K562 (cell line): ENCODE measurements around the gene SLC7A4. TPM values are rescaled to one million over a fixed set of nuclear protein-coding genes. Genes with fewer than 3 reads are reported as not detected.

Source experiments
- ADNP ChIP-seq: fragments of 200-800 bp; sonication (Bioruptor generic); IDR thresholded peaks from 2 replicates; pipeline ENCODE4 v1.6.1; 2016; ENCODE audit warnings: missing genetic modification characterization, missing compliant biosample characterization
- CBFA2T2 ChIP-seq: fragments of 450-650 bp; conservative IDR thresholded peaks from 2 replicates; pipeline ENCODE4 v1.6.1; 2017; ENCODE audit warnings: mild to moderate bottlenecking
- CREBBP ChIP-seq: IDR thresholded peaks from one replicate; pipeline ENCODE4 v1.6.1; 2012; ENCODE audit warnings: low read depth, mild to moderate bottlenecking, control low read depth, inconsistent platforms, low read length
- E2F5 ChIP-seq: sonication (generic); formaldehyde crosslinking; IDR thresholded peaks from 2 replicates; pipeline ENCODE4 v1.8.0; 2022; ENCODE audit warnings: mild to moderate bottlenecking, missing genetic modification reagents
- E2F6 ChIP-seq, 2 experiments: IDR thresholded peaks; 2 replicates each; pipeline ENCODE4 v1.6.1; 2011; ENCODE audit warnings: borderline replicate concordance in 1 of 2, control low read depth in 1 of 2, low read depth in 1 of 2, low read length in 1 of 2, mild to moderate bottlenecking in 1 of 2, mixed read lengths in 1 of 2, moderate library complexity in 1 of 2; ENCODE audit not compliant: insufficient read depth in 1 of 2, insufficient read length in 1 of 2, poor library complexity in 1 of 2, severe bottlenecking in 1 of 2; ENCODE audit errors: extremely low read depth in 1 of 2
- EP400 ChIP-seq: fragments of 450-650 bp; IDR thresholded peaks from 2 replicates; pipeline ENCODE4 v1.6.1; 2017; ENCODE audit warnings: antibody characterized with exemption, mild to moderate bottlenecking, moderate library complexity
- FOXJ2 ChIP-seq: fragments of 200-800 bp; sonication (Bioruptor generic); IDR thresholded peaks from 2 replicates; pipeline ENCODE4 v1.6.1; 2016; ENCODE audit warnings: missing genetic modification characterization, missing compliant biosample characterization
- GABPB2 ChIP-seq: fragments of 250-450 bp; sonication (Bioruptor Pico); conservative IDR thresholded peaks from 2 replicates; pipeline ENCODE4 v1.5.1; 2021; ENCODE audit warnings: mild to moderate bottlenecking
- PPARD ChIP-seq: fragments of 250-450 bp; sonication (Bioruptor Pico); IDR thresholded peaks from 2 replicates; pipeline ENCODE4 v1.8.0; 2022; ENCODE audit warnings: inconsistent platforms, mild to moderate bottlenecking, moderate library complexity
- TEAD1 ChIP-seq, 2 experiments: fragments of 450-650 bp in 1 of 2; sonication (generic) in 1 of 2; formaldehyde crosslinking; IDR thresholded peaks; 2 replicates each; pipeline versions ENCODE4 v1.4.0 to v1.8.0; 2020 to 2022; ENCODE audit warnings: mild to moderate bottlenecking in 2 of 2, missing genetic modification reagents in 1 of 2
- ZKSCAN8 ChIP-seq: fragments of 200-800 bp; sonication (Bioruptor generic); IDR thresholded peaks from 2 replicates; pipeline ENCODE4 v1.6.1; 2016; ENCODE audit warnings: missing genetic modification characterization, missing compliant biosample characterization
- ZNF347 ChIP-seq: fragments of 450-650 bp; formaldehyde crosslinking; IDR thresholded peaks from 2 replicates; pipeline ENCODE4 v1.4.0; 2020; ENCODE audit warnings: low read depth, mild to moderate bottlenecking, moderate library complexity
- ZNF551 ChIP-seq: fragments of 250-450 bp; sonication (Bioruptor Pico); IDR thresholded peaks from 2 replicates; pipeline ENCODE4 v1.5.0; 2021; ENCODE audit warnings: mild to moderate bottlenecking, moderate library complexity
- ZNF586 ChIP-seq: fragments of 450-650 bp; formaldehyde crosslinking; conservative IDR thresholded peaks from 2 replicates; pipeline ENCODE4 v1.4.0; 2020; ENCODE audit warnings: mild to moderate bottlenecking, moderate library complexity
- ZSCAN32 ChIP-seq: fragments of 450-650 bp; formaldehyde crosslinking; IDR thresholded peaks from 2 replicates; pipeline ENCODE4 v1.4.0; 2020; ENCODE audit warnings: mild to moderate bottlenecking, moderate library complexity
- polyA plus RNA-seq, 8 experiments: library from polyadenylated mRNA; depleted of rRNA in 4 of 8; stranded (reverse) in 5 of 8; unstranded in 3 of 8; fragments of >200 nt; fragmentation: Nextera tagmentation in 2 of 8; fragmentation: Illumina TruSeq in 1 of 8; extraction: Ambion mirVana in 2 of 8; extraction: Trizol in 1 of 8; gene quantifications; 2 replicates each; pipeline versions ENCODE4 v1.2.1 to v1.2.3, GENCODE V29; 2011 to 2014; ENCODE audit warnings: inconsistent platforms in 1 of 8, missing spikeins in 1 of 8
- total RNA-seq, 7 experiments: library from RNA; depleted of rRNA in 6 of 7; stranded (reverse); fragments of >200 nt in 6 of 7; fragmentation: Illumina TruSeq in 2 of 7; extraction: Trizol in 2 of 7; gene quantifications; 2 replicates each; pipeline versions ENCODE4 v1.2.1 to v1.2.3, GENCODE V29; 2011 to 2021; ENCODE audit warnings: low replicate concordance in 1 of 7
- TF ChIP-seq, protein P1 (sequence below), 2 experiments: fragments of 450-650 bp; IDR thresholded peaks; 2 replicates each; pipeline ENCODE4 v1.6.1; 2016; ENCODE audit warnings: mild to moderate bottlenecking in 2 of 2, borderline replicate concordance in 1 of 2, low read depth in 1 of 2, moderate library complexity in 1 of 2

Gene SLC7A4
- total and polyA plus RNA-seq, 9 of the 15 experiments (the other 6 are each of a cell fraction or from before 2014, with no cell fraction given): not detected

DNA sequence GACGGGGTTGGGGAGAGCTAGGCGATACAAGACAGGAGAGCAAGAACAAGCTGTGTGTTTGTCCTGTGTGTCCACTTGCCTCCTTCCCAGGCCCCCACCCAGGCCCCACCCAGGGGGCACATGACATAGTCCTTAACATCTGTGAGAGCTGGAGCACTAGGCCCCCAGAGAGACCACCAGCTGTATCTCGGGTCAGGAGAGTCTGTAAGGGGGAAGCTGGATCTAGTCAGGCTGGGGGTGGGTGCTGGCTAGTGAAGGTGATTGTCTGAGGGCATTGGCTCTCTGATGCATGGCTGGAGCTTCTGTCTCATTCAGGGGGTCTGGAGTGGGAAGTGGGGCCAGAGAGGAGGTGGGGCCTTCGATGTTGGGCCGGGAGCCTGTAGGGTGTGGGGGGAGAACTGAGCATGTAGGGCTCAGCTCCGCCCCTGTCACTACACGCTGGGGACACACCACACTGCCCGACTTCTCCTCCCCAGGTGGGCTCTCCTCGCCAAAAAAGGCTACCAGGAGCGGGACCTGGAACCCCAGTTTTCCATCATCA is 16.8 kb downstream of the SLC7A4 start (continued):
- TF ChIP-seq ZNF347 (CRISPR knock-in tag) (no peak), ZNF586 (CRISPR knock-in tag) (0 out of 2 replicates have a peak, but pooled peaks have one; percentile 40), E2F6 (IDR thresholded peaks at IDR 0.05; ENCODE audit: borderline replicate concordance in 1 of 2, extremely low read depth in 1 of 2, insufficient read depth in 1 of 2, insufficient read length in 1 of 2, low read depth in 1 of 2, low read length in 1 of 2, poor library complexity in 1 of 2, severe bottlenecking in 1 of 2) (peak in 1 of 2 experiments; percentile 29), ZKSCAN8 (CRISPR knock-in tag) (no peak), CREBBP (no peak), ADNP (tag) (no peak), PPARD (no peak), FOXJ2 (no peak), CBFA2T2 (no peak), ZSCAN32 (CRISPR knock-in tag) (no peak), GABPB2 (CRISPR knock-in tag) (no peak), ZNF551 (no peak), TEAD1 (CRISPR knock-in tag; IDR thresholded peaks at IDR 0.05) (0 out of 4 replicates have a peak, but pooled peaks of 1 of the 2 experiments have one; percentile 19), EP400 (no peak), E2F5 (CRISPR knock-in tag) (no peak)
- TF ChIP-seq, protein P1, sequence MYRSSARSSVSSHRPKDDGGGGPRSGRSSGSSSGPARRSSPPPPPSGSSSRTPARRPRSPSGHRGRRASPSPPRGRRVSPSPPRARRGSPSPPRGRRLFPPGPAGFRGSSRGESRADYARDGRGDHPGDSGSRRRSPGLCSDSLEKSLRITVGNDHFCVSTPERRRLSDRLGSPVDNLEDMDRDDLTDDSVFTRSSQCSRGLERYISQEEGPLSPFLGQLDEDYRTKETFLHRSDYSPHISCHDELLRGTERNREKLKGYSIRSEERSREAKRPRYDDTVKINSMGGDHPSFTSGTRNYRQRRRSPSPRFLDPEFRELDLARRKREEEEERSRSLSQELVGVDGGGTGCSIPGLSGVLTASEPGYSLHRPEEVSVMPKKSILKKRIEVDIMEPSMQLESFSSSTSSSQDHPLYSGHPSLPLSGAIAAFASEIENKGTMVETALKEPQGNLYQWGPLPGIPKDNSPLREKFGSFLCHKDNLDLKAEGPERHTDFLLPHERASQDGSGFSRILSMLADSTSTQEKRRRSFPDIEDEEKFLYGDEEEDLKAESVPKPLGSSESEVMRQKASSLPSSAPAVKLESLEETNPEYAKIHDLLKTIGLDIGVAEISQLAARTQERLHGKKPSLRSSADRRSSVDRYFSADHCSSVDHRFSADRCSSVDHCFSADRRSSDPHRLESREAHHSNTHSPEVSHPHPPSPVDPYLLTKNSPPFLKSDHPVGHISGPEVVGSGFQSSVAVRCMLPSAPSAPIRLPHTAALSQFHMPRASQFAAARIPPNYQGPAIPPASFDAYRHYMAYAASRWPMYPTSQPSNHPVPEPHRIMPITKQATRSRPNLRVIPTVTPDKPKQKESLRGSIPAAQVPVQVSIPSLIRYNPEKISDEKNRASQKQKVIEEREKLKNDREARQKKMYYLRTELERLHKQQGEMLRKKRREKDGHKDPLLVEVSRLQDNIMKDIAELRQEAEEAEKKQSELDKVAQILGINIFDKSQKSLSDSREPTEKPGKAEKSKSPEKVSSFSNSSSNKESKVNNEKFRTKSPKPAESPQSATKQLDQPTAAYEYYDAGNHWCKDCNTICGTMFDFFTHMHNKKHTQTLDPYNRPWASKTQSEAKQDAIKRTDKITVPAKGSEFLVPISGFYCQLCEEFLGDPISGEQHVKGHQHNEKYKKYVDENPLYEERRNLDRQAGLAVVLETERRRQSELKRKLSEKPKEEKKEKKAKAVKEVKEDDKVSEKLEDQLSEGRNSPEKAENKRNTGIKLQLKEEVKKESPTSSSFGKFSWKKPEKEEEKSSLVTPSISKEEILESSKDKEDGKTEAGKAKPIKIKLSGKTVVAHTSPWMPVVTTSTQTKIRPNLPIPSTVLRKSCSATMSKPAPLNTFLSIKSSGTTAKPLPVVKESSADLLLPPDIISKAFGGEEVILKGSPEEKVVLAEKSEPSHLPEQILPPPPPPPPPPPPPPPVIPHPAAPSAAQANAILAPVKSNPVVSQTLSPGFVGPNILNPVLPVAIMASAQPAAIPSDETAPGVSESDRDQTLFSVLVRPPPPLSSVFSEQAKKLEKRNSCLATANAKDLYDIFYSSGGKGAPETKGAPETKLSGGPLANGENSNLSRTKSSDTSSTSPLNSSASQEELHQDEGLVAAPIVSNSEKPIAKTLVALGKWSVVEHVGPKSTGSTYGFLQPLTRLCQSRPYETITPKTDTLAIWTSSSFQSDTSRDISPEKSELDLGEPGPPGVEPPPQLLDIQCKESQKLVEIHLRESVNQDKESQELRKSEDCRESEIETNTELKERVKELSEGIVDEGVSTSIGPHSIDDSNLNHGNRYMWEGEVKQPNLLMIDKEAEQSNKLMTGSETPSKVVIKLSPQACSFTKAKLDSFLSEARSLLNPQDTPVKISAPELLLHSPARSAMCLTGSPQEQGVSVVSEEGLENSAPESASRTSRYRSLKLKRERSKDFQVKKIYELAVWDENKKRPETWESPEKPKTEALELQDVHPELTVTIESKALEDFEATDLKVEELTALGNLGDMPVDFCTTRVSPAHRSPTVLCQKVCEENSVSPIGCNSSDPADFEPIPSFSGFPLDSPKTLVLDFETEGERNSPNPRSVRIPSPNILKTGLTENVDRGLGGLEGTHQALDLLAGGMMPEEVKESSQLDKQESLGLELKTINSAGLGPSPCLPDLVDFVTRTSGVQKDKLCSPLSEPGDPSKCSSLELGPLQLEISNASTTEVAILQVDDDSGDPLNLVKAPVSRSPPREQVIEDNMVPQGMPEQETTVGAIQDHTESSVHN (IDR thresholded peaks at IDR 0.05; ENCODE audit: borderline replicate concordance in 1 of 2, low read depth in 1 of 2): no peak
